Measurements from ENCODE around the gene DEPDC1B.

- TF ChIP-seq POLR2A (IDR thresholded peaks at IDR 0.05) (no peak), CTCF (IDR thresholded peaks at IDR 0.05) (no peak)
These were observed 47.9 kb downstream of the DEPDC1B start for GRCh38 chr5:60651872-60652620.
